Fibroblast of villous mesenchyme (primary cell): ENCODE data around the gene KDSR. TPM values are rescaled to one million over a fixed set of nuclear protein-coding genes. Genes with fewer than 3 reads are reported as not detected.

Experiments
- DNase-seq: peaks from one replicate; pipeline ENCODE4 v3.0.0-alpha.2; 2010; ENCODE audit warnings: low read depth
- H3K4me3 ChIP-seq: 2 replicates; pipeline ENCODE4 v1.5.1; 2011; ENCODE audit warnings: low read depth, mild to moderate bottlenecking, low read length
- total RNA-seq: library from RNA; depleted of rRNA; stranded (reverse); fragments of >200 nt; gene quantifications from 2 replicates; pipeline ENCODE4 v1.2.3, GENCODE V29; 2012
- TF ChIP-seq, protein P1 (sequence below): IDR thresholded peaks from 2 replicates; pipeline ENCODE4 v1.5.1; 2012; ENCODE audit warnings: low read depth, mild to moderate bottlenecking, low read length; ENCODE audit not compliant: insufficient read depth

KDSR gene, protein sequence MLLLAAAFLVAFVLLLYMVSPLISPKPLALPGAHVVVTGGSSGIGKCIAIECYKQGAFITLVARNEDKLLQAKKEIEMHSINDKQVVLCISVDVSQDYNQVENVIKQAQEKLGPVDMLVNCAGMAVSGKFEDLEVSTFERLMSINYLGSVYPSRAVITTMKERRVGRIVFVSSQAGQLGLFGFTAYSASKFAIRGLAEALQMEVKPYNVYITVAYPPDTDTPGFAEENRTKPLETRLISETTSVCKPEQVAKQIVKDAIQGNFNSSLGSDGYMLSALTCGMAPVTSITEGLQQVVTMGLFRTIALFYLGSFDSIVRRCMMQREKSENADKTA
- total RNA-seq = 26.8 and 31.2 TPM in 2 replicates

DNA sequence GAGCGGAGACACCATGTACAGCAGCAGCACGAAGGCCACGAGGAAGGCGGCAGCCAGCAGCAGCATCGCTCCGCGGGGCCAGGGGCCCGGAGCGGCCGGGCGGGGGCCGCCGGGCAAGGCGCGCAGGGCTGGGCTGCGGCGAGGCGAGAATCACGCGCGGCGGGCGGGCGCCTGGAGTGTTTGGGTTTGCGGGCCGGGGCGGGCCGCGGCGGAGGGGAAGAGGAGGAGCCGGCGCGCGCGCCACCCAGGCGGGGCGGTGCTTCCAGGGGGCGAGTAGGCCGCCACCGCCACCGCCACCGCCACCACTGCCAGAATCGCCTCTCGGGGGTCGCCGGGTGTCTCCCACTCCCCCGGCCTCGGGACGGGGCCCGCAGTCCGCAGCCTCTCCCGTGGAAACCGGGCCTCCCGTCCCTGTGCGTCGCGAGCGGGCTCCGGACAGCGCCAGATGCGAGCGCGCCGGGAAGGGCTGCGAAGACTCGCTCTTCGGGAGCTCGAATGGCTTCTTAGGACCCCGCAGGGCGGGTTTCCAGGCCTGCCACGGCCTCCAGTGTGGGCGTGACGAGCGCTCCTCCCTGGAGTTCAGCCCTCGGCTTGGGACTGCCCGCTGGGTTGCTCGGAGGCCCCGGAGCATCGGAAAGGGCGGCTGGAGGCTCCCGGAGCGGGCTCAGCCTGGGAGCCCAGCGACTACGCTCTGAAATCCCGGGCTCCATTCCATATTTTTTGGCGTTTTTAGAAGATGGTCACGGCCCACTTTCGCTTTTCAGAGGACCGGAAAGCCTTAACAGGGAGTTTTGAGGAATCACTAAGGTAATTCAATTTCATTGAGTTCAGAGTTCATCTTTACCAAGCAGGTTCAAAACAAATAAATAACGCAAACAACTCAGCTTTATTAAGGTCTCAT is at the start of gene KDSR:
Gene KDSR (minus strand): TSS at position 154 of the 901 bp plus-strand sequence. CDS start 88 bp downstream, at position 66.
- DNase-seq = peak; percentile 99
- peak within 1 kb of the TSS; percentile 92 for H3K4me3 ChIP-seq
- TF ChIP-seq, protein P1, sequence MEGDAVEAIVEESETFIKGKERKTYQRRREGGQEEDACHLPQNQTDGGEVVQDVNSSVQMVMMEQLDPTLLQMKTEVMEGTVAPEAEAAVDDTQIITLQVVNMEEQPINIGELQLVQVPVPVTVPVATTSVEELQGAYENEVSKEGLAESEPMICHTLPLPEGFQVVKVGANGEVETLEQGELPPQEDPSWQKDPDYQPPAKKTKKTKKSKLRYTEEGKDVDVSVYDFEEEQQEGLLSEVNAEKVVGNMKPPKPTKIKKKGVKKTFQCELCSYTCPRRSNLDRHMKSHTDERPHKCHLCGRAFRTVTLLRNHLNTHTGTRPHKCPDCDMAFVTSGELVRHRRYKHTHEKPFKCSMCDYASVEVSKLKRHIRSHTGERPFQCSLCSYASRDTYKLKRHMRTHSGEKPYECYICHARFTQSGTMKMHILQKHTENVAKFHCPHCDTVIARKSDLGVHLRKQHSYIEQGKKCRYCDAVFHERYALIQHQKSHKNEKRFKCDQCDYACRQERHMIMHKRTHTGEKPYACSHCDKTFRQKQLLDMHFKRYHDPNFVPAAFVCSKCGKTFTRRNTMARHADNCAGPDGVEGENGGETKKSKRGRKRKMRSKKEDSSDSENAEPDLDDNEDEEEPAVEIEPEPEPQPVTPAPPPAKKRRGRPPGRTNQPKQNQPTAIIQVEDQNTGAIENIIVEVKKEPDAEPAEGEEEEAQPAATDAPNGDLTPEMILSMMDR = no peak

DNA sequence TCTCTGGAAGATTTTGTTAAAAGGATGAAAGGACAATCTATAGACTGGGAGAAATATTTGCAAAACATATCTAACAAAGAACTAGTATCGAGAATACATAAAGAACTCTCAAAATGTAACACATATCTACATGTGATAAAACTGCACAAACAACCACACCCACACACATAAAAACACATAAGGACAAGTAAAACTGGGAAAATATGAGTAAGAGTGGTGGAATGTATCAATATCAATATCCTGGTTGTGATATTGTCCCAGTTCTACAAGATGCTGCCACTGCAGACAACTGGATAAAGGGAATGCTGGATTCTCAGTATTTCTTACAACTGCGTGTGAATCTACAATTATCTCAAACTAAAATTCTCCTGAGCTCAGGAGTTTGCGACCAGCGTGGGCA is 45.9 kb upstream of the KDSR start:
- no peak for DNase-seq
- no peak overlapping the region for H3K4me3 ChIP-seq
- TF ChIP-seq, protein P1 = no peak

DNA sequence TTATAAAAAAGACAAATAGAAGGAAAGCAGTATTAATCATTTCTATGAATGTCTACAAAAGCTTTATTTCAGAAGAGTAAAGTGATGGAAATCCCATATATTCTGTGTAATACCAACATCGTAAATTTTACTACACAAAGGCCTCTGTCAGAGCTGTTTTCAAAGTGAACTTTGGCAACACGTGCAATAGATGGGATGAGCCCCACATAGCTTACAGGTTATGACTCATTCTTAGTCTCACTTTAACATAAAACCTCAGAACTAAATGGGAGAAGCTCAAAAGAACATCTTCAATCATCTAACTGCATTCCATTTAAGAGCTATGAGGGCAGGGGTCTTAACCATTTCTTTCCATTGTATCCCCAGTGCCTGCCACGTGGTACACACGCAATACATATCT is 43.8 kb upstream of the KDSR start:
- peak; percentile 71 for DNase-seq
- no peak overlapping the region for H3K4me3 ChIP-seq
- TF ChIP-seq, protein P1 = no peak

DNA sequence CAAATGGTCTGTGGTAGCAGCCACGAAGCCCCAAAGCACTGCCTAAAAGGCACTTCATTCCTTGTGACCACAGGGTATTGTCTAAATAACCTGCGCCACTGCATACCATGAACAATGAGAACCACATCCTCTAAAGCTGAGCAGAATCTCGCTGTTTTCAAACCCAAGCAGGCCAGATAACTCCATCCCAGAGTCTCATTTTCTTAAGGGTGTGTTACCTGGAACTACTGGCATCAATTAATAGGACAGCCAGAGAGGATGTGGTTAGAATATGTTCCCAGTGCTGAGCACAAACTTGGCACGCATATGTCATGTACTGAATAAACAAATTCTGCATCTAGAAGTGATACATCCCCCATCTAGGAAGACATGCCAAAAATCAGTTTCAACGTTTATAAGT is 42.3 kb upstream of the KDSR start:
- TF ChIP-seq, protein P1 = no peak
- no peak for DNase-seq
- no peak overlapping the region for H3K4me3 ChIP-seq

DNA sequence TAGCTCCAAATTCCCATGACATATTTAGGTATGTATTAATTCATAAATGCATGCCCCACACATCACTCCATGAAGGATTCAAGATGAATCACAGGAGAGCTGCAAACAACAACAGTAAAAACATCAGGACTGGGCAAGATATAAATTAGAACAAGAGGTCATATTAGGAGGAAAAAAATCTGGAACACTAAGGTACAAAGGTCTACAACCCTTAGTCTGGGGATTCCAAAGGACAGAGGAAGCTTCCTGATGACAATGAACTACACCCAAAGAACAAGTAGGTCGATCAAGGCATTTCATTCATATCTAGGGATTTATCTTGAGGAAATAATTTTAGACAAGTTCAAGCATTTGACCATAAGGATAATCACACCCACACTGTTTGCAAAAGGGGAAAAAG is 40.7 kb upstream of the KDSR start:
- DNase-seq = no peak
- TF ChIP-seq, protein P1 = no peak
- no peak overlapping the region for H3K4me3 ChIP-seq

DNA sequence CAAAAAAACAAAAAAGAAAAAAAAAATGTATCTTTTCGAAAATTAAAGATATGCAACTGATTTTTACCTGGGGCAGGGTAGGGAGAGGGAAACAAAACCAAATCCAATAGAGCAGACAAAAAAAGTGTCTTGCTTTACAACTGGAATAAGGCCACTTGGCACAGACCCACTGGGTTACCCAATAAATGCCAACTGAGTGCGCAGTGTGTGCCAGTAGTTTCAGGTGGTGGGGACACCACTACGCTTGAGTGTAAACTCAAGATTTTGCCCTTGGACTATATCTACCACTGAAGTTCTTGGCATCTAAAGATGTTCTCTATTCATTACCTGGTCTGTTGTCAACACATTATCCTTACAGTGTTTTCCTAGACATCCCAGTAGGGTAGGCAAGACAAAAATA is 39.0 kb upstream of the KDSR start:
- TF ChIP-seq, protein P1 = no peak
- no peak for DNase-seq
- no peak overlapping the region for H3K4me3 ChIP-seq
